Measurements from ENCODE around the gene MAPKAPK5. TPM values are rescaled to one million over a fixed set of nuclear protein-coding genes. Genes with fewer than 3 reads are reported as not detected.

The MAPKAPK5 gene
- total RNA-seq = 10 to 100 TPM; 69.8 to 72.1 TPM
- 47.6 TPM for polyA plus RNA-seq

- Mint-ChIP-seq H3K27ac (peak within 1 kb of the TSS; percentile 98 to 100 (median 99)), H3K27me3 (peaks cover 0 to 2% of the 10 kb centered on the region in 2 donors), H3K9me3 (no peaks in the 10 kb centered on the region), H3K4me3 (peak within 1 kb of the TSS; percentile 94 to 100 (median 99)), H3K4me1 (peaks cover 52 to 74% (median 74%) of the 10 kb centered on the region in 3 donors), H3K36me3 (peaks cover 0 to 56% (median 4%) of the 10 kb centered on the region in 3 donors)
- Histone ChIP-seq H3K9me3 (ENCODE audit: low read length) (no peaks in the 10 kb centered on the region), H3K4me3 (ENCODE audit: low read length) (peak within 1 kb of the TSS; percentile 87), H3K27ac (ENCODE audit: low read depth, low read length) (peak within 1 kb of the TSS; percentile 88), H3K36me3 (ENCODE audit: insufficient read depth, low read length) (peaks cover 10% of the 10 kb centered on the region), H3K4me1 (ENCODE audit: insufficient read depth, low read length) (peaks cover 40% of the 10 kb centered on the region), H3K27me3 (ENCODE audit: insufficient read depth, low read length, poor library complexity, severe bottlenecking) (no peaks in the 10 kb centered on the region)
- ChIA-PET CTCF (interaction anchor here (0.7 to 2.1 kb wide), 8 partner anchors 9 to 542 kb away, joined by 3 to 8 read pairs (median 4); partner anchors contain the start of gene ERP29), POLR2A (interaction anchor here (0.7 to 1.1 kb wide), 7 partner anchors 9 to 1411 kb away, joined by 3 to 5 read pairs (median 3); partner anchors contain the start of genes OAS2 and TRAFD1)
- DNase-seq = peak; percentile 93 to 99 (median 96)
Measured at GRCh38 chr12:111841750-111842555, at the start of gene MAPKAPK5. Gene MAPKAPK5 (plus strand): TSS chr12:111842228. CDS start chr12:111842734, 506 bp downstream.

GRCh38 chr12:111792856-111793235 lies 49.2 kb upstream of the MAPKAPK5 start:
- no peaks in the 10 kb centered on the region for H3K9me3 Mint-ChIP-seq
- H3K27ac Mint-ChIP-seq = no peak overlapping the region
- no peak overlapping the region for H3K27ac ChIP-seq (ENCODE audit: low read depth, low read length)
- no peaks in the 10 kb centered on the region for H3K36me3 ChIP-seq (ENCODE audit: insufficient read depth, low read length)
- no peaks in the 10 kb centered on the region for H3K9me3 ChIP-seq (ENCODE audit: low read length)
- H3K4me3 ChIP-seq (ENCODE audit: low read length) = no peak overlapping the region
- H3K27me3 ChIP-seq (ENCODE audit: insufficient read depth, low read length, poor library complexity, severe bottlenecking) = no peaks in the 10 kb centered on the region
- ChIA-PET CTCF (no interaction called here), POLR2A (no interaction called here)
- no peaks in the 10 kb centered on the region for H3K4me1 ChIP-seq (ENCODE audit: insufficient read depth, low read length)
- H3K4me3 Mint-ChIP-seq = no peak overlapping the region
- H3K36me3 Mint-ChIP-seq = no peaks in the 10 kb centered on the region
- no peaks in the 10 kb centered on the region for H3K4me1 Mint-ChIP-seq
- no peaks in the 10 kb centered on the region for H3K27me3 Mint-ChIP-seq
- DNase-seq = no peak

GRCh38 chr12:111798182-111798581 lies 43.8 kb upstream of the MAPKAPK5 start:
- CTCF ChIA-PET = no interaction called here
- H3K4me1 ChIP-seq (ENCODE audit: insufficient read depth, low read length) = no peaks in the 10 kb centered on the region

GRCh38 chr12:111799758-111800157 lies 42.3 kb upstream of the MAPKAPK5 start:
- DNase-seq = no peak
- H3K4me1 ChIP-seq (ENCODE audit: insufficient read depth, low read length) = no peaks in the 10 kb centered on the region
- H3K27me3 ChIP-seq (ENCODE audit: insufficient read depth, low read length, poor library complexity, severe bottlenecking) = no peaks in the 10 kb centered on the region
- ChIA-PET POLR2A (no interaction called here), CTCF (interaction anchor here (1.1 kb wide), 1 partner anchor 13 kb away, joined by 3 read pairs; no protein-coding TSS in a partner anchor)
- H3K4me3 ChIP-seq (ENCODE audit: low read length) = no peak overlapping the region
- Mint-ChIP-seq H3K9me3 (no peaks in the 10 kb centered on the region), H3K4me3 (no peak overlapping the region), H3K4me1 (no peaks in the 10 kb centered on the region), H3K27me3 (no peaks in the 10 kb centered on the region), H3K36me3 (no peaks in the 10 kb centered on the region), H3K27ac (peak overlapping the region in 1 of 8 donors; percentile 84)
- no peaks in the 10 kb centered on the region for H3K9me3 ChIP-seq (ENCODE audit: low read length)
- no peaks in the 10 kb centered on the region for H3K36me3 ChIP-seq (ENCODE audit: insufficient read depth, low read length)
- H3K27ac ChIP-seq (ENCODE audit: low read depth, low read length) = no peak overlapping the region

More at GRCh38 chr12:111798182-111798581, 43.8 kb upstream of the MAPKAPK5 start:
- Histone ChIP-seq H3K4me3 (ENCODE audit: low read length) (no peak overlapping the region), H3K27me3 (ENCODE audit: insufficient read depth, low read length, poor library complexity, severe bottlenecking) (no peaks in the 10 kb centered on the region), H3K27ac (ENCODE audit: low read depth, low read length) (no peak overlapping the region), H3K9me3 (ENCODE audit: low read length) (no peaks in the 10 kb centered on the region), H3K36me3 (ENCODE audit: insufficient read depth, low read length) (no peaks in the 10 kb centered on the region)
- Mint-ChIP-seq H3K9me3 (no peaks in the 10 kb centered on the region), H3K4me1 (no peaks in the 10 kb centered on the region), H3K36me3 (no peaks in the 10 kb centered on the region), H3K27me3 (no peaks in the 10 kb centered on the region), H3K4me3 (no peak overlapping the region), H3K27ac (no peak overlapping the region)
- DNase-seq = no peak
- POLR2A ChIA-PET = no interaction called here

- H3K4me1 Mint-ChIP-seq = no peaks in the 10 kb centered on the region
- H3K9me3 Mint-ChIP-seq = no peaks in the 10 kb centered on the region
- ChIA-PET CTCF (interaction anchor here (0.5 kb wide), 1 partner anchor 440 kb away, joined by 3 read pairs; no protein-coding TSS in a partner anchor), POLR2A (no interaction called here)
- no peaks in the 10 kb centered on the region for H3K27me3 Mint-ChIP-seq
- no peak for DNase-seq
- no peak overlapping the region for H3K27ac Mint-ChIP-seq
- H3K4me3 ChIP-seq (ENCODE audit: low read length) = no peak overlapping the region
- H3K4me1 ChIP-seq (ENCODE audit: insufficient read depth, low read length) = no peaks in the 10 kb centered on the region
- no peaks in the 10 kb centered on the region for H3K36me3 ChIP-seq (ENCODE audit: insufficient read depth, low read length)
- no peaks in the 10 kb centered on the region for H3K9me3 ChIP-seq (ENCODE audit: low read length)
- no peak overlapping the region for H3K4me3 Mint-ChIP-seq
- H3K27me3 ChIP-seq (ENCODE audit: insufficient read depth, low read length, poor library complexity, severe bottlenecking) = no peaks in the 10 kb centered on the region
- H3K27ac ChIP-seq (ENCODE audit: low read depth, low read length) = no peak overlapping the region
- no peaks in the 10 kb centered on the region for H3K36me3 Mint-ChIP-seq
Measured at GRCh38 chr12:111803038-111803626, 38.9 kb upstream of the MAPKAPK5 start.

GRCh38 chr12:111803851-111804250 lies 38.2 kb upstream of the MAPKAPK5 start:
- Histone ChIP-seq H3K4me3 (ENCODE audit: low read length) (no peak overlapping the region), H3K4me1 (ENCODE audit: insufficient read depth, low read length) (no peaks in the 10 kb centered on the region), H3K9me3 (ENCODE audit: low read length) (no peaks in the 10 kb centered on the region), H3K27ac (ENCODE audit: low read depth, low read length) (no peak overlapping the region), H3K27me3 (ENCODE audit: insufficient read depth, low read length, poor library complexity, severe bottlenecking) (no peaks in the 10 kb centered on the region), H3K36me3 (ENCODE audit: insufficient read depth, low read length) (no peaks in the 10 kb centered on the region)
- no peaks in the 10 kb centered on the region for H3K36me3 Mint-ChIP-seq
- no peaks in the 10 kb centered on the region for H3K4me1 Mint-ChIP-seq
- POLR2A ChIA-PET = no interaction called here
- H3K27me3 Mint-ChIP-seq = no peaks in the 10 kb centered on the region
- no peak overlapping the region for H3K4me3 Mint-ChIP-seq
- H3K9me3 Mint-ChIP-seq = no peaks in the 10 kb centered on the region
- H3K27ac Mint-ChIP-seq = no peak overlapping the region
- CTCF ChIA-PET = interaction anchor here (0.8 kb wide), 1 partner anchor 9 kb away, joined by 3 read pairs; no protein-coding TSS in a partner anchor
- DNase-seq = no peak

GRCh38 chr12:111806304-111806703 lies 35.7 kb upstream of the MAPKAPK5 start:
- H3K4me1 Mint-ChIP-seq = no peaks in the 10 kb centered on the region
- H3K4me1 ChIP-seq (ENCODE audit: insufficient read depth, low read length) = no peaks in the 10 kb centered on the region
- H3K9me3 ChIP-seq (ENCODE audit: low read length) = no peaks in the 10 kb centered on the region
- H3K27ac Mint-ChIP-seq = peak overlapping the region in 1 of 8 donors; percentile 33
- no peak overlapping the region for H3K4me3 ChIP-seq (ENCODE audit: low read length)
- POLR2A ChIA-PET = no interaction called here
- no peak overlapping the region for H3K27ac ChIP-seq (ENCODE audit: low read depth, low read length)
- no peak overlapping the region for H3K4me3 Mint-ChIP-seq
- H3K27me3 Mint-ChIP-seq = no peaks in the 10 kb centered on the region
- no peaks in the 10 kb centered on the region for H3K9me3 Mint-ChIP-seq
- CTCF ChIA-PET = no interaction called here
- no peak for DNase-seq
- H3K36me3 ChIP-seq (ENCODE audit: insufficient read depth, low read length) = no peaks in the 10 kb centered on the region
- no peaks in the 10 kb centered on the region for H3K36me3 Mint-ChIP-seq
- no peaks in the 10 kb centered on the region for H3K27me3 ChIP-seq (ENCODE audit: insufficient read depth, low read length, poor library complexity, severe bottlenecking)

- CTCF ChIA-PET = no interaction called here
- no peaks in the 10 kb centered on the region for H3K27me3 Mint-ChIP-seq
- no peak overlapping the region for H3K27ac Mint-ChIP-seq
- POLR2A ChIA-PET = no interaction called here
- Histone ChIP-seq H3K4me1 (ENCODE audit: insufficient read depth, low read length) (no peaks in the 10 kb centered on the region), H3K9me3 (ENCODE audit: low read length) (no peaks in the 10 kb centered on the region), H3K36me3 (ENCODE audit: insufficient read depth, low read length) (no peaks in the 10 kb centered on the region), H3K27ac (ENCODE audit: low read depth, low read length) (no peak overlapping the region), H3K27me3 (ENCODE audit: insufficient read depth, low read length, poor library complexity, severe bottlenecking) (no peaks in the 10 kb centered on the region), H3K4me3 (ENCODE audit: low read length) (no peak overlapping the region)
- H3K9me3 Mint-ChIP-seq = no peaks in the 10 kb centered on the region
- no peak overlapping the region for H3K4me3 Mint-ChIP-seq
- H3K4me1 Mint-ChIP-seq = no peaks in the 10 kb centered on the region
- no peaks in the 10 kb centered on the region for H3K36me3 Mint-ChIP-seq
- no peak for DNase-seq
Measured at GRCh38 chr12:111807232-111807631, 34.8 kb upstream of the MAPKAPK5 start.

Measured in CD8-positive, alpha-beta memory T cell (primary cell).